ENCODE data around the gene HNRNPA0.
A peak's percentile ranks its signal among the peaks of the same experiment; 100 is the strongest.
"Not testable (repeated sequence)": the region's sequence is repeated elsewhere in the genome, so short reads cannot be mapped to it uniquely, and the experiment has no call there.

The HNRNPA0 gene

DNA sequence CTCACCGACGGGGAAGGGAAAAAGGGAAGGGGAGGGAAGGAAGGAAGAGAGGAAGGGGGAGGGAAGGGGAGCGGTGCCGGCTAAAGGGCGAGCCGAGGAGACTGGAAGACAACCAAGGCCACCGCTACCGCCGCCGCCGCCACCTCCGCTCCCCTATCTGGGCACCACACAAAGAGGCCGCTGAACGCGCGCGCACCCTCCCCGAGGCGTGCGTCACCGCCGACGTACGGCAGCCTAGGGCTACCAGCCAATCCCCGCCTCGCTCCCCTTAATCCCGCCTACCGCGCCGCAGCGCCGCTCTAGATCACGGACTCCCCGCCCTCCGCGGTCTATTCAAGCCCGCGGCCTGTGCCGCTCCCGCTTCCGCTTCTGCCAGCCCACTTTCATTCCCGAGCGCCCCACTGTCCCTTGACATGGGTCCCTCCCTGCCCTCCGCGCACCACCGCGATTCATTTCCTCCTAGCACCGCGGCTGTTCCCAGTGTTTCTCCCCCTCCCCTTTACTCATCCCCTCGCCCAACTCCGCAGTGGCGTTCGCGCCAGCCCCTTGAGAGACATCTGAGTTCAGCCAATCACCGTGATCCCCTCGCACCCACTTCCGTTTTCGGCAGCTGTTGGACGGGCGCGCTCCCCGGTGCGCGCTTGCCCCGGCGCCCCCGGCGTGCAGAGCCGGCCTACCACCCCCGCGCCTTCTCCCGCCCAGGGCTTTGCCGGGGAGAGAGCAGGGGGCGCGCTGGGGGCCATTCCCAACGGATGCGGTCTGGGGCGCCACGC lies at the start of gene HNRNPA0:
Gene HNRNPA0 (minus strand): TSS at position 176 of the 773 bp plus-strand sequence. CDS start 297 bp downstream, outside the sequence.
- peak; percentile 99 for DNase-seq

DNA sequence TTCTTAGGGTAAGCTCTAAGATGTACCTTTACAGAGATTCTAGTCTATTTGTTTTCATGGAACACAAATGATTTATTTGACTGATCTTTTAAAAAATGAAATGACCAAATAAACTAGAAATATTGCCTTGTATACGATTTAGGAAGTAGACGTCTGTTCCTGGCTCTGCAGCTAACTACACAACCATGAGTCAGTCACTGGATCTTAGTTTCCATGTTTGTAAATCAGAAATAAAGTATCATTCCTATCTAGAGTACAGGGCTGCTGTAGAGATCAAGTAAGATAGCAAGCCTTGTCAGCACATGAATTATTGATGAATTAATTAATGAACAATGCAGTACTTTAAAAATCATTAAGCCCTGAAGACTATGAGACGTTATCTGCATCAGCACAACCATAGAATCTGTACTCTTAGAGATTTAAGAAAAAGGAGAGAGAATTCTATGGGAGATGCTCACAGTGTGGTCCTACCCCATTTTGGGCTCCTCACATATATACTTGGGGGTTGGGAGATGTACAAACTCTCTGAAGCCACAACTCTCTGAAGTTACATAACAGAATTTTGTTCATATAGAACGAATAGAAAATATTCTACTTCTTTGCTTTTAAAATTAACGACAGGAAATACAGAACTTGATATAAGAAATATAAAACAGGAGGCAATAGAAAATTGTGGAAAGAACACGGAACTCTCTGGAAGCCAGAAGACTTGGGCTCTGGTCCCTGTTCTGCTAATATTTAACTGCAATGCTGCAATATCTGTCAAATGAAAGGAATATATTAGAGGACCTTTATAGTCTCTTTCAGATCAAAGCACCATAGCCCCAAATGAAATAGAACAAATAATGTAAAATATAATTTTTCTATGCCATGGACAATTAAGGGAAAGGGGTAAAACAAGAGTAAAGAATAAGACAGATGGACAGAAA lies 48.4 kb upstream of the HNRNPA0 start:
- no peak for DNase-seq

DNA sequence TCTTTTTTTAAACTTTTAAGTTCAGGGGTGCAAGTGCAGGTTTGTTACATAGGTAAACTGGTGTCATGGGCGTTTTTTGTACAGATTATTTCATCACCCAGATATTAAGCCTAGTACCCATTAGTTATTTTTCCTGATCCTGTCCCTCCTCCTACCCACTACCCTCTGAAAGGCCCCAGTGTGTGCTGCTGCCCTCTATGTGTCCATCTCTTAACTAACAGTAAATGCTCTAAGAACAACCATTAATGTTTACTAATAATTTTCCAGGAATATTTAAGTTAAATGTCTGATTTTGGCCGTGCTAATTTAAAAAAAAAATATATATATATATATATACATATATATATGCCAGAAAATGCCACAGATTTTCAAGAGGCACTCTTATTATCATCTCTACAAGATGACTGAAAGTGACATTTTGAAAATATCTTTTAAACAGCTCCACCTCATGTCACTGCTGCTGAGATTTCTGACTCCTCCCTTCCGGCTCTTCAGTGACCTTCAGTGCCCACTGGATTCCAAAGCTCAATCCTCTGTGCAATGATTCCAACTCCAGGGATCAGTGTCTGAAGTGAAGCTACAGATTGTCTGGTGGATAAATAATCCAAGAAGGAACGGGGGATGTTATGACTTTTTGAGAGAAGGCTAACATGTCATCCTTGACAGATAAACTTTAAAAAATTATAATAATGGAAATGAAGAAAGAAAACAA lies 46.7 kb upstream of the HNRNPA0 start:
- DNase-seq = no peak

DNA sequence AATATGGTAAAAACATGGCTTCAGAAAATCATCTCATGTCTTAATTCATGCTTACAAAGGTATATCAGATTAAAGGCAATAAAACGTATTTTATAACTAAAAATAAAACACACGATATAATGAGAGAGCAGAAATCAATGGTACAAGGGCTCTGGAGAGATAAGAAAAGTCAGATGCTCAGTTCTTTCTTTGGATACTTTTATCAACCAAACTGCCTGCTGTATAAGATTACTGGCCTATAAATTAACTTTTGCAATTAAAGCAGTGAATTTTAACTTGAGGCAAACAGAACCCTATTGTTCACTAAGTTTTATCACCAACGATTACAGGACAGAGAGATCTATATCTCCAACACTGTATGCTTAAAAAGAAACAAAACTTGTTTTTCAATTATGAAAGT lies 42.1 kb upstream of the HNRNPA0 start:
- no peak for DNase-seq

DNA sequence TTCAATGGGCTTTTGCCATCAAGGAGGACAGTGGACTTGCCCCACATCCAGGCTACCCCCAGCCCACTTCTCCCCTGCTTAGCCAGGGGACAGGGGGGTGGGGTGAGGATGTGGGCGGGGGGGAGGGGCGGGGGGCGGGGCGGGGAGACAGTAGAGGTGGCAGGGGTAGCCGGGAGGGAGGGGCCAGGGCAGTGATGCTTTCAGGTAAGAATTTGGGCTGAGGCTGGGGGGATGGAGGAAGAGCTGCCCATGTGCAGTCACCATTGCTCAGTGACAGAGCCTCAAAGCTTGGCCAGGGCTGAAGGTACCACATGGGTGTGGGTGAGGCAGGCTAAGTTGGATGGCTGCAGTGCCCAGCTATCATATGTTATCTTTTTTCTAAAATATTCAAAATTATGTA lies 40.7 kb upstream of the HNRNPA0 start:
- DNase-seq = no peak

DNA sequence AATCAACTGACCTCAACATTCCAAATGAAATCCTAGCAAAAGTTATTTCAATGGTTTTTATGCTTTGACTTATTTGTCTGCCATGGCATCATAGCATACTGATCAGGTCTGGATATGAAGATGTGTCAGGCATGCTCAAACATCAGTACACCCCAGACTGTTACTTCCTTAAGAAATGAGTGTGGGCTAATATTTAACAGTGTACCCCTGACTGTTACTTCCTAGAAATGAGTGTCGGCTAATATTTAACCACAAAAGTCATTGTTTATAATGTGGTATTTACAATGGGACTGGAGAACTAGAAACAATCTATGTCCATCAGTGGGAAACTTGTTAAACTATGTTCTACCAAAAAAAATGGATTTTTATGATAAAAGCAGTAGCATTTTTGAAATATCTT lies 38.1 kb upstream of the HNRNPA0 start:
- DNase-seq = no peak

DNA sequence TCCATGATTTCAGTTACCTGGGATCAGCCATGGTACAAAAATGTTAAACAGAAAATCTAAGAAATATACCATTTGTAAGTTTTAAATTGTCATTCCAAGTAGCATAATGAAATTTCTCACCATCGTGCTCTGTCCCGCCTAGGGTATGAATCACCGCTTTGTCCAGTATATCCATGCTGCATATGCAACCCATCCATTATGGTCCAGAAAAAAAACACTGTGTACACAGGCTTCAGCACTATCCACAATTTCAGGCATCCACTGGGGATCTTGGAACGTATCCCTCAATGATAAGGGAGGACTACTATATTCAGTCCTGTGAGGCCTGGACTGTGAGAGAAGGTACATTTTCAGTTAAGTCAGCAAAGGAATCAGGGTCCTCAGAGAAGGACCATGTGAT lies 37.6 kb upstream of the HNRNPA0 start:
- DNase-seq = no peak

DNA sequence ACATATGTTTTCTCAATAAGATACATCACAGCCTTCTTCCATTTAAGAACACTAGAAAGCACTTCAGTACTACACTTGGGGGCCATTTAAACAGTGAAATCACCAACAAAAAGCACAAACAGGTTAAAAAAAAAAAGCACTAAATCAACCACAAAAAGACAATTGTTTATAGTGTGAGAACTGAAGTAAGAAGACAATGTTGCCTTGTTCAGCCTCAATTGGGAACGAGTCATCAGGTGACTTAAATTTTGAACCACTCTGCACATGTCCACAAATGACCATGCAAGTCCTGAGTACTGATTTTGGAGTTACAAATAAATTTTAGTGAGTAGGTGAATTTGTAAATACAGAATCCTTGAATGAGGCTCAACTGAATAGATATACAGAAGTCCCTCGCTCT lies 37.2 kb upstream of the HNRNPA0 start:
- no peak for DNase-seq

DNA sequence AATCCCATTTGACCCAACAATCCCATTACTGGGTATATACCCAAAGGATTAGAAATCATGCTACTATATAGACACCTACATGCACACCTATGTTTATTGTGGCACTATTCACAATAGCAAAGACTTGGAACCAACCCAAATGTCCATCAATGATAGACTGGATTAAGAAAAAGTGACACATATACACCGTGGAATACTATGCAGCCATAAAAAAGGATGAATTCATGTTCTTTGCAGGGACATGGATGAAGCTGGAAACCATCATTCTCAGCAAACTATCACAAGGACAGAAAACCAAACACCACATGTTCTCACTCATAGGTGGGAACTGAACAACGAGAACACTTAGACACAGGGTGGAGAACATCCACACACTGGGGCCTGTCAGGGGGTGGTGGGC lies 34.4 kb upstream of the HNRNPA0 start:
- DNase-seq = not testable (repeated sequence)

DNA sequence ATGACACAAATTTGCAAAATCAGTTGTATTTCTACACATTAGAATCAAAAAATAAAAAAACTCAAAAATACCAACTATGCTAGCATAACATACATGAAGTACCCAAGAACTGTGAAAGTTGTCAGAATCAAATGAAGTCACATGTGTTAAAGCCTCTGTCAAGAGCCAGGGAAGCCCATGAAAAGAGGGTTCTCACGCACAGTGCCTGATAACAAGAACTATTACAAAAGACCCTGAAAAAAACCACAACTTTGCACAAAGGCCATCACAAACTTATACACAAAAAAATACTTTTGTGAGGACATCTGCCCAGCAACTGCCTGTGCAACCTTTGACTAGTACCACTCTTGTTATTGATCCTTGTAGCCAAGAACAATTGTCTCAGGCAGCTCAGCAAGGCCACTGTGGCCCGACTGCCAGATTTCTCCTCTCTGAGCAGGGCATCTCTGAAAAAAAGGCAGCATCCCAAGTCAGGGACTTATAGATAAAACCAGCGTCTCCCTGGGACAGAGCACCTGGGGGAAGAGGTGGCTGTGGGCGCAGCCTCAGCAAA lies 28.9 kb upstream of the HNRNPA0 start:
- DNase-seq = no peak

DNA sequence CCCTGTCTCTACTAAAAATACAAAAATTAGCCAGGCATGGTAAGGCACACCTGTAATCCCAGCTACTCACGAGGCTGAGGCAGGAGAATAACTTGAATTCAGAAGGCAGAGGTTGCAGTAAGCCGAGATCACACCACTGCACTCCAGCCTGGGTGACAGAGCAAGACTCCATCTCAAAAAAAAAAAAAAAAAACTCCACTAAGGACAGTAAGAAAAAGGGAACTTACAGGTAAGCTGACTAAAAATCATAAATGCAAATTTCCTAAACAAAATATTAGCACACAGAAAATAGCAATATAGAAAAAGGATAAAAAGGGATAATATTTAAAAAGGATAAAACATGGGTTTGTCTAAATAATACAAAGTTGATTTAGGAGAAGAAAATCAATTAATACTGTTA lies 27.9 kb upstream of the HNRNPA0 start:
- DNase-seq = no peak

DNA sequence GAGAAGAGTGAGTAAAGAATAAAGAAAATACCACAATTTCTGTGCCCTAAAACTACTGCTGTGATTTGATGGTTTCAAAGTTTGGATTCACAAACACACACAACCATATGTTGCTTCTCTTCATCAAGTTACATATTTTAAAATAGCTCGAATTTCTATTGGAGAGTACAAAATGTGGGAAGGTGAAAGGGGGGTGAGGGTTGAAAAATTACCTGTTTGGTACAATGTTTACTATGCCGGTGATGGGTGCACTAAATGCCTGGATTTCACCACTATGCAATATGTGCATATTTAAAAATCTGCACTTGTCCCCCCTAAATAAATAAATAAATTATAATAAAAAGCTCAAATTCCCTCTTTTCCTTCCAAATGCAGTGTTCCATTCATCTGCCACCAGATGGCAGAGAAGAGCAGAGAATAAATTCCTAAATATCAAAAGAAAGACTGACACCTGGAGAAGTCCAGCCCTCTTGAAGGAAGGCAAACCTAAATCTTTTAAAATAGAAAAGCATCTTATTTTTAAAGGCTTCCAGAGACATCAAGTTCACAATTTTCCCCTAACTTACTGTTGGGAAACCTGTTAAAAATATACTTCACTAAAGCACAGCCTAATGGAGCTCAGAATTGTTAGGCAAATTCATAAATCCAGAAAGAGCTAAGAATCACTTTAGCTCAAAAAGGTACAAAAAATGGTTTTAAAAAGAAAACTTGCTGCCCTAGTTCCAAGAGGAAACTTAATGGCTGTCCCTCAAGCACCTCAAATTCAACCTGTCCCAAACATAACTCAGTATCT lies 24.8 kb upstream of the HNRNPA0 start:
- DNase-seq = peak; percentile 56

DNA sequence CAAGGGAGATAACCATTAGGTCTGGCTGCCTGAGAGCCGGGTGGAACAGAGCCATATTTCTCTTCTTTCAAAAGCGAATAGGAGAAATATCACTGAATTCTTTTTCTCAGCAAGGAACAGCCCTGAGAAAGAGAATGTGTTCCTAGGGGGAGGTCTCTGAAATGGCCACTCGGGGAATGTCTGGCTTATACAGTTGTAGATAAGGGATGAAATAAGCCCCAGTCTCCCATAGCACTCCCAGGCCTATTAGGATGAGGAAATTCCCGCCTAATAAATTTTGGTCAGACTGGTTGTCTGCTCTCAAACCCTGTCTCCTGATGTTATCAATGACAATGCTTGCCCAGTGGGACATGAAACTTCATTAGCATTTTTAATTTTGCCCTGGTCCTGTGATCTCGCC lies 13.8 kb upstream of the HNRNPA0 start:
- DNase-seq = not testable (repeated sequence)

DNA sequence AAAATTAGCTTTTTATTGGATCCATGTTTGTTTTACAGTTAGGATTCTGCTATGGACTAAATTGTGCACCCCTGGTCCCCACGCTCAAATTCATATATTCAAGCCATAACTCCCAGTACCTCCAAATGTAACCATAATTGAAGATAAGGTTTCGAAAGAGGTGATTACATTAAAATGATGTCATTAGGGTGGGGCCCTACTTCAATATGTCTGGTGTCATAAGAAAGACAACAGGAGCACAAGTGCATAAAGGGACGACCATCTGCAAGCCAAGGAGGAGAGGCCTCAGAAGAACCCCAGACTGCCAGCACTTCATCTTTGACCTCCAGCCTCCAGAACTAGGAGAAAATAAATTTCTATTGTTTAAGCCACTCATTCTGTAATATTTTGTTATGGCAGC lies 7.4 kb upstream of the HNRNPA0 start:
- DNase-seq = peak; percentile 9

DNA sequence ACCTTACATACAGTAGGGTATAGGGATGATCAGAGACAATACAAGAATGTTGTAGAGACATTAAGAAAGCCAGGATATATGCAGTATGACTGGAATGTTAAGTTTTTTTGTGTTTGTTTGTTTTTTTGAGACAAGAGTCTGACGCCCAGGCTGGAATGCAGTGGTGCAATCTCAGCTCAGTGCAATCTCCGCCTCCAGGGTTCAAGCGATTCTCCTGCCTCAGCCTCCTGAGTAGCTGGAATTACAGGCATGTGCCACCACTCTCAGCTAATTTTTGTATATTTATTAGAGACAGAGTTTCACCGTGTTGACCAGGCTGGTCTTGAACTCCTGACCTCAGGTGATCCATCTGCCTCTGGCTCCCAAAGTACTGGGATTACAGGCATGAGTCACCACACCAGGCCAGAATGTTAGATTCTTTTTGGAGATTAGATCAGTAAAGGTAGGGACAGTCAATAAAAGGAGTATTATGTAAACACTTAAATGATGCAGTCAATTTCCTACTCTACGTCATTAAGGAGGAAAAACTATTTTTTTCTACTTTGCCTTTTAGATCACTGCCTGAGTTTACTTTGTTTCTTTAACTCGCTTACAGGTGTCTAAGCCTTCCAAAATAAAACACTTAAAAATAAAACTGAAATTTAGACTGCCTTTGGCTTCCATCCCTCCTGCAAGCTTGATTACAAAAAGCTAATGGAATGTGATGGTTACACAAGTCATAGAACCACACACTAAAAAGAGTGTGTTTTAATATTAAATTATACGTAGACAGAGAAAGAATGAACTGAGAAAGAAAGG lies 6.8 kb upstream of the HNRNPA0 start:
- no peak for DNase-seq

DNA sequence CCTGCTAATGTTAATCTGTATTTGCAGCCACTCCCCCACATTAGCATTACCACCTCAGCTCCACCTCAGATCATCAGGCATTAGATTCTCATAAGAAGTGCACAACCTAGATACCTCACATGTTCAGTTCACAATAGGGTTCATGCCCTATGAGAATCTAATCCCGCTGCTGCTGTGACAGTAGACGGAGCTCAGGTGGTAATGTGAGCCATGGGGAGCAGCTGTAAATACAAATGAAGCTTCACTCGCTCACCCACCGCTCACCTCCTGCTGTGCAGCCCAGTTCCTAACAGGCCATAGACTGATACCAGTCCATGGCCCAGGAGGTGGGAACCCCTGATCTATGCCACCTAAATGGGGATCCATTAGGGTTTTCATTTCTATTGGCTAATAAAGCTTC lies 6.1 kb upstream of the HNRNPA0 start:
- no peak for DNase-seq

DNA sequence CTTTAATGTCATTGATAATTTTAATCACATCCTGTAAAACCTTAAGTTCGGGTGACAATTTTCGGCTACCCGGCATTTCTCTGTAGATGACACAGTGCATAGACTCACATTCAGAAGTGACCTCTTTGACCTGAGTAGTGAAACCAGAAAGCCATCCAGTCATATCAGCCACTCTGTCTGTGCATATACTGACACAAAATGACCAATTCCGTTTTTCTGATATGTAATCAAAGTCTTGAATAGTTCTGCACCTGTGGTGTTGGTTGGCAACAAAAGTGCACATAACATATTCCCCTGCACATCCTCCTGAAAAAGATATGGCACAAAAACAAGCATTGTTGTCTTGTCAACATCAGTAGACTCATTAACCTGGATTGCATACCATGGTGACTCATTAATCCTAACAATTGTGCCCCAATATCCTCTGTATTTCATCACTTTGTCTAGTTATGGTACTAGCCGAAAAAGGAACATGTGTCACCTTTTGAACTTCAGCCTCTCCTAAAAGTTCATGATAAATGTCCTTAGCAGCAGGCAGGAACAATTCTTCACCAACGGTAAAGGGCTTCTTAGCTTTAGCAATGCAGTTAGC lies 4.6 kb upstream of the HNRNPA0 start:
- DNase-seq = no peak

DNA sequence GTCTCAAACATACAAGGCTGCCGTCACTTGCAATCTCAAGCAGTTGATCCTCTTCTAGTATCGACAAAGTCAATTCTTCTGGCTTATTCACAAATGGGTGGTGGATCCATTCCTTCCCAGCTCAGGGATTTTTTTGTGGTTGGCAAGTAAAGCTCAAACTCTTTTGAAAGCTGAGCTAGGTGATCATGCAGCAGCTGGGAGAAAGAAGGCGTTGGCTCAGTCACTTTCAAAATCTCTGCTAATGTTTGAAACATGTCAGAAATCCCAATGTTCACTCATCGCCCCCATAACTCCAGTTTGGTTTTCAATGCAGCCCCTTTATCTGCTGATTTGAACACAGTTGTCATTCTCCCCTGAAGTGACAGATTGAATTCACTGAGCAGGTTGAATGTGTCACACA lies 4.0 kb upstream of the HNRNPA0 start:
- DNase-seq = no peak

DNA sequence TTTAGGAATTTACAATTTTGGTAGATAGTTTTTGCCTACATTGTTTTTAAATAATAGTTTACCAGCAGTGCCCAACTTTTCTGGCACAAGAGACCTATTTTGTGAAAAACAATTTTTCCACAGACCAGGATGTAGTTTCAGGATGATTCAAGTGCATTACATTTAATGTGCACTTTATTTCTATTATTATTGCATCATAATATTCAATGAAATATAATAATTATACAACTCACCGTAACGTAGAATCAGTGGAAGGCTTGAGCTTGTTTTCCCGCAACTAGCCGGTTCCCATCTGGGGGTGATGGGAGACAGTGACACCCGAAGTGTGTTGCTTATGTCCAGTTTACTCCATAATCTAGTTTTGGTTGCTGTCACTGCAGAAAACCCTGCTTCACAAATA lies 3.5 kb upstream of the HNRNPA0 start:
- DNase-seq = no peak

DNA sequence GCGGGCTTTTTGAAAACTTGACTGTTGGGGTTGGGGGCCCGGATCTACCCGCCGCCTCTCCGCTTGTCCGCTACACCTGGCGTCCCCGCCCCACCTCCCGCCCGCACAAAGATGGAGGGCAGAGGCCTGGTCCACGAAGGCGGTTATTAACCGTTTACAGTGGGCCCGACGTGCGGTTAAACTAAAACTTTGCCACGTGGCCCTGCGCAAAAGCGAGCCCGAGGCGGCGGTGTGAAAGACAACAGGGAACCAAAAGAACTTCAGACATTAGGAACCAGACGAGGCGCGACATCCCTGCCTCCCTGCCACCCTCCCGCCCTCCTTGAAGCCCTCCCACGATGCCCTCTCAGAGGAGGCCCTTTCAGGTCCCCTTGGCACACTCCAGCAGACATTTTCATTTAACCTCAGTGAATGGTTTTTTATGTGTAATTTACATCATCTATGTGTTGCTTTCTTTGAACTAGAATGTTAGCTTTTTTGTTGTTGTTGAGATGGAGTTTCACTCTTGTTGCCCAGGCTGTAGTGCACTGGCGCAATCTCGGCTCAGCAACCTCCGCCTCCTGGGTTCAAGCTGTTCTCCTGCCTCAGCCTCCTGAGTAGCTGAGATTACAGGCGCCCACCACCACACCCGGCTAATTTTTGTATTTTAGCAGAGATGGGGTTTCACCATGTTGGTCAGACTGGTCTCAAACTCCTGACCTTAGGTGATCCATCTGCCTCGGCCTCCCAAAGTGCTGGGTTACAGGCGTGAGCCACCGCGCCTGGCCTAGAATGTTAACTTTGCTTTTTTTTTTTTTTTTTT lies 999 bp upstream of the HNRNPA0 start:
- DNase-seq = peak; percentile 34

All from suppressor macrophage treated with lipopolysaccharide for 4 hours (primary cell).